Measurements from ENCODE around the gene LSMEM2. TPM values are rescaled to one million over a fixed set of nuclear protein-coding genes. Genes with fewer than 3 reads are reported as not detected.

Gene LSMEM2
- polyA plus RNA-seq, 1 donor (not counting 4 experiments of a cell fraction or from before 2014, with no cell fraction given), result not detected

DNA sequence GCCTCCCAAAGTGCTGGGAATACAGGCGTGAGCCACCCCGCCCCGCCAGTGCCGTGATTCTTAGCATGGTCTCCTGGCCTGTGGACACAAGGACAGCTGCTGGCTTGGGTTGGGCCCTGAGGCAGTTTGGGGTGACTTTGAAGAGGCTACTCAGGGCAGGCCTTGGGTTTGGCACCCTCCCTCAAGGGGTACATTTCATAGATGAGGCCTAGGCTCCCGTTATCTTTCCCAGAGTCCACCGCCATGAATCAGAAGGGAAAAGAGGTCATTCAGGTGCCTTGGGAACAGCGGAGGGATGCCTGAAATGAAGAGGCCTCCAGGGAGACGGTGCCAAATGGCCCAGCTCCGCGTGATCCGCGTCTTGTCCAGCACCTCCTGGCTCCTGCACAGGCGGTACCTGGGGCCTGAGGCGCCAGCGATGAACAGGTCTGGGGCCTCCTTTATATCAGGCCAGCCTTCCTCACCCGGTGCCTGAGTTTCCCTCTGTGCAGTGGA lies 33.6 kb upstream of the LSMEM2 start:
- peaks cover 12 to 23% of the 10 kb centered on the region in 2 experiments for H3K36me3 ChIP-seq (ENCODE audit: control insufficient read depth in 2 of 2, extremely low read depth in 1 of 2, insufficient read depth in 2 of 2, low read length in 2 of 2)
- peak overlapping the region in 1 of 3 experiments; percentile 61 for H3K4me3 ChIP-seq (ENCODE audit: control insufficient read depth in 2 of 3, extremely low read depth in 1 of 3, insufficient read depth in 2 of 3, low read depth in 1 of 3, low read length in 3 of 3)
- FAIRE-seq, result no peak
- no peaks in the 10 kb centered on the region for H3K27me3 ChIP-seq (ENCODE audit: control insufficient read depth, extremely low read depth, insufficient read depth, low read length)
- peak overlapping the region; percentile 85 for H3K4me2 ChIP-seq (ENCODE audit: control insufficient read depth, extremely low read depth, insufficient read depth, low read depth, low read length)
- H3K9me3 ChIP-seq (ENCODE audit: control insufficient read depth, low read depth, low read length), result no peaks in the 10 kb centered on the region
- dilution Hi-C loops (cut with MboI; ENCODE audit: extremely low pct_ligation_motif_present, low sequenced_read_pairs), result no loop called here
- H2AFZ ChIP-seq (ENCODE audit: control insufficient read depth, low read length), result no peak overlapping the region
- H3K4me1 ChIP-seq (ENCODE audit: control insufficient read depth, extremely low read depth, insufficient read depth, low read length), result peaks cover 71% of the 10 kb centered on the region
- H3K9ac ChIP-seq (ENCODE audit: control insufficient read depth, extremely low read depth, insufficient read depth, low read length), result peak overlapping the region; percentile 76
- peaks cover 17% of the 10 kb centered on the region for H4K20me1 ChIP-seq (ENCODE audit: control insufficient read depth, extremely low read depth, insufficient read depth, low read length)
- peaks cover 3% of the 10 kb centered on the region for H3K9me1 ChIP-seq (ENCODE audit: control insufficient read depth, extremely low read depth, insufficient read depth, low read length)
- TF ChIP-seq CTCF (optimal IDR thresholded peaks at IDR 0.05 in 1 of 3, IDR thresholded peaks at IDR 0.05 in 1 of 3, conservative IDR thresholded peaks at IDR 0.05 in 1 of 3; ENCODE audit: extremely low read depth in 1 of 3, insufficient read depth in 2 of 3, low read length in 3 of 3), result no peak
- no peak for TF ChIP-seq EZH2 (IDR thresholded peaks at IDR 0.05; ENCODE audit: low read length)
- no peak for DNase-seq (ENCODE audit: low read depth, low spot score)
- H3K27ac ChIP-seq (ENCODE audit: control insufficient read depth, insufficient read depth, low read length), result peak overlapping the region; percentile 86
- H3K79me2 ChIP-seq (ENCODE audit: control insufficient read depth, insufficient read depth, low read length), result peaks cover 85% of the 10 kb centered on the region

- FAIRE-seq, result no peak
- DNase-seq (ENCODE audit: low read depth, low spot score), result no peak
- TF ChIP-seq EZH2 (IDR thresholded peaks at IDR 0.05; ENCODE audit: low read length) (no peak), CTCF (optimal IDR thresholded peaks at IDR 0.05 in 1 of 3, IDR thresholded peaks at IDR 0.05 in 1 of 3, conservative IDR thresholded peaks at IDR 0.05 in 1 of 3; ENCODE audit: extremely low read depth in 1 of 3, insufficient read depth in 2 of 3, low read length in 3 of 3) (peak in 2 of 3 experiments; percentile 94 to 97)
- peak overlapping the region; percentile 20 for H2AFZ ChIP-seq (ENCODE audit: control insufficient read depth, low read length)
- peaks cover 70% of the 10 kb centered on the region for H3K4me1 ChIP-seq (ENCODE audit: control insufficient read depth, extremely low read depth, insufficient read depth, low read length)
- dilution Hi-C loops (cut with MboI; ENCODE audit: extremely low pct_ligation_motif_present, low sequenced_read_pairs), result no loop called here
- peaks cover 3% of the 10 kb centered on the region for H3K9me1 ChIP-seq (ENCODE audit: control insufficient read depth, extremely low read depth, insufficient read depth, low read length)
- H3K9ac ChIP-seq (ENCODE audit: control insufficient read depth, extremely low read depth, insufficient read depth, low read length), result peak overlapping the region; percentile 76
- no peaks in the 10 kb centered on the region for H3K9me3 ChIP-seq (ENCODE audit: control insufficient read depth, low read depth, low read length)
- H3K36me3 ChIP-seq (ENCODE audit: control insufficient read depth in 2 of 2, extremely low read depth in 1 of 2, insufficient read depth in 2 of 2, low read length in 2 of 2), result peaks cover 13 to 27% of the 10 kb centered on the region in 2 experiments
- H3K4me3 ChIP-seq (ENCODE audit: control insufficient read depth in 2 of 3, extremely low read depth in 1 of 3, insufficient read depth in 2 of 3, low read depth in 1 of 3, low read length in 3 of 3), result peak overlapping the region in 2 of 3 experiments; percentile 44 to 61
- H3K27ac ChIP-seq (ENCODE audit: control insufficient read depth, insufficient read depth, low read length), result peak overlapping the region; percentile 86
- H3K27me3 ChIP-seq (ENCODE audit: control insufficient read depth, extremely low read depth, insufficient read depth, low read length), result no peaks in the 10 kb centered on the region
- peaks cover 85% of the 10 kb centered on the region for H3K79me2 ChIP-seq (ENCODE audit: control insufficient read depth, insufficient read depth, low read length)
- H4K20me1 ChIP-seq (ENCODE audit: control insufficient read depth, extremely low read depth, insufficient read depth, low read length), result peaks cover 18% of the 10 kb centered on the region
- H3K4me2 ChIP-seq (ENCODE audit: control insufficient read depth, extremely low read depth, insufficient read depth, low read depth, low read length), result peak overlapping the region; percentile 85
Measured at GRCh38 chr3:50245831-50246516, 32.9 kb upstream of the LSMEM2 start.

Measured in keratinocyte (primary cell).